CD14-positive monocyte (primary cell): ENCODE results near the gene TRAPPC1. TPM values are rescaled to one million over a fixed set of nuclear protein-coding genes. Genes with fewer than 3 reads are reported as not detected.

Experiments
- DNase-seq, 3 donors: peaks; one replicate each; pipeline ENCODE4 v3.0.0-alpha.2; 2011 to 2022
- H2AFZ ChIP-seq: 2 replicates; pipeline ENCODE4 v1.6.0; 2012; ENCODE audit warnings: mild to moderate bottlenecking, low read depth, low read length, inconsistent platforms; ENCODE audit not compliant: insufficient read depth, poor library complexity, severe bottlenecking
- H3K27ac ChIP-seq, 2 donors: 1 replicate in 1 of 2; 2 replicates in 1 of 2; pipeline ENCODE4 v1.5.1; 2012 to 2013; ENCODE audit warnings: low read length in 2 of 2, control low read depth in 1 of 2, inconsistent platforms in 1 of 2, low read depth in 1 of 2, mild to moderate bottlenecking in 1 of 2
- H3K27me3 ChIP-seq, 2 donors: one replicate each; pipeline versions ENCODE4 v1.6.0 to v1.6.1; 2011 to 2013; ENCODE audit warnings: low read length in 2 of 2; ENCODE audit not compliant: control insufficient read depth in 2 of 2, insufficient read depth in 2 of 2
- H3K36me3 ChIP-seq, 2 donors: replicated peaks in 1 of 2; 1 replicate in 1 of 2; 2 replicates in 1 of 2; pipeline versions ENCODE4 v1.5.1 to v1.6.1; 2012 to 2013; ENCODE audit warnings: low read length in 2 of 2, control low read depth in 1 of 2, inconsistent platforms in 1 of 2, mild to moderate bottlenecking in 1 of 2; ENCODE audit not compliant: insufficient read depth in 2 of 2, control insufficient read depth in 1 of 2
- H3K4me1 ChIP-seq, 2 donors: 1 replicate in 1 of 2; 2 replicates in 1 of 2; pipeline versions ENCODE4 v1.5.1 to v1.6.1; 2012 to 2013; ENCODE audit warnings: low read length in 2 of 2, control low read depth in 1 of 2, inconsistent platforms in 1 of 2, mild to moderate bottlenecking in 1 of 2, moderate library complexity in 1 of 2; ENCODE audit not compliant: insufficient read depth in 2 of 2, control insufficient read depth in 1 of 2
- H3K4me2 ChIP-seq: replicated peaks from 2 replicates; pipeline ENCODE3; 2012; ENCODE audit warnings: low read length, moderate library complexity, mild to moderate bottlenecking; ENCODE audit not compliant: poor library complexity, severe bottlenecking; ENCODE audit errors: extremely low read depth
- H3K4me3 ChIP-seq, 3 experiments: fragments of 200-600 bp in 1 of 3; sonication (generic) in 1 of 3; replicated peaks in 1 of 3; 1 replicate in 2 of 3; 2 replicates in 1 of 3; pipeline ENCODE4 v1.5.1; 2011 to 2013; ENCODE audit warnings: low read length in 3 of 3, mild to moderate bottlenecking in 3 of 3, control low read depth in 2 of 3, low read depth in 2 of 3, inconsistent platforms in 1 of 3, moderate library complexity in 1 of 3
- H3K79me2 ChIP-seq: 2 replicates; pipeline ENCODE4 v1.6.0; 2012; ENCODE audit warnings: mild to moderate bottlenecking, control low read depth, inconsistent platforms, low read length, moderate library complexity; ENCODE audit not compliant: insufficient read depth
- H3K9ac ChIP-seq: 2 replicates; pipeline ENCODE4 v1.6.0; 2017; ENCODE audit warnings: low read length, mild to moderate bottlenecking; ENCODE audit not compliant: insufficient read depth, poor library complexity, severe bottlenecking
- H3K9me3 ChIP-seq, 2 donors: replicated peaks in 1 of 2; 1 replicate in 1 of 2; 2 replicates in 1 of 2; pipeline versions ENCODE4 v1.5.1 to v1.6.1; 2012 to 2013; ENCODE audit warnings: low read length in 2 of 2, control low read depth in 1 of 2; ENCODE audit not compliant: control insufficient read depth in 1 of 2, insufficient read depth in 1 of 2
- H4K20me1 ChIP-seq: 2 replicates; pipeline ENCODE4 v1.6.0; 2012; ENCODE audit warnings: mild to moderate bottlenecking, low read length, control low read depth, moderate library complexity; ENCODE audit not compliant: insufficient read depth
- H3K27ac Mint-ChIP-seq, 7 donors: one replicate each; pipeline ENCODE4 v1.8.0; 2020; ENCODE audit warnings: mild to moderate bottlenecking in 7 of 7, mixed read lengths in 7 of 7, moderate library complexity in 6 of 7, inconsistent platforms in 2 of 7
- H3K27me3 Mint-ChIP-seq, 3 donors: one replicate each; pipeline ENCODE4 v1.8.0; 2021 to 2022; ENCODE audit warnings: low read depth in 3 of 3, mild to moderate bottlenecking in 3 of 3, mixed read lengths in 3 of 3, moderate library complexity in 3 of 3, inconsistent platforms in 1 of 3
- H3K36me3 Mint-ChIP-seq, 2 donors: one replicate each; pipeline ENCODE4 v1.8.0; 2020; ENCODE audit warnings: mixed read lengths in 2 of 2, inconsistent platforms in 1 of 2, mild to moderate bottlenecking in 1 of 2
- H3K4me1 Mint-ChIP-seq: one replicate; pipeline ENCODE4 v1.8.0; 2020; ENCODE audit warnings: mild to moderate bottlenecking, mixed read lengths
- H3K4me3 Mint-ChIP-seq, 2 donors: one replicate each; pipeline ENCODE4 v1.8.0; 2020; ENCODE audit warnings: mild to moderate bottlenecking in 2 of 2, mixed read lengths in 2 of 2, moderate library complexity in 1 of 2
- H3K9me3 Mint-ChIP-seq, 7 donors: one replicate each; pipeline ENCODE4 v1.8.0; 2020 to 2022; ENCODE audit warnings: mixed read lengths in 7 of 7, mild to moderate bottlenecking in 6 of 7, moderate library complexity in 6 of 7, inconsistent platforms in 2 of 7
- CTCF ChIP-seq: fragments of 200-600 bp; IDR thresholded peaks from one replicate; pipeline ENCODE4 v1.8.0; 2022; ENCODE audit warnings: antibody characterized with exemption, mild to moderate bottlenecking
- WGBS: methylation state at CpG from one replicate; pipeline ENCODE4 v1.1.5; 2013; ENCODE audit warnings: missing lambda C conversion rate; ENCODE audit not compliant: insufficient coverage; 5-methylcytosine and 5-hydroxymethylcytosine counted together
- intact Hi-C, 2 donors: fragments of 100-400 bp; cut with micrococcal nuclease; formaldehyde crosslinking; loops; one replicate each; pipeline versions ENCODE4 v1.15.0 to v1.15.1; 2023
- polyA plus RNA-seq, 3 donors: library from polyadenylated mRNA; depleted of rRNA in 1 of 3; unstranded in 2 of 3; stranded (reverse) in 1 of 3; fragments of 300-500 nt in 2 of 3; fragments of >200 nt in 1 of 3; fragmentation: Illumina TruSeq in 2 of 3; gene quantifications; 1 replicate in 2 of 3; 2 replicates in 1 of 3; pipeline ENCODE4 v1.2.3, GENCODE V29; 2012 to 2021

Gene TRAPPC1
- polyA plus RNA-seq, 3 donors = 172 to 266 (median 224) TPM

GRCh38 chr17:7940034-7940433 is 8.3 kb upstream of the TRAPPC1 start:
- peaks cover 0 to 4% of the 10 kb centered on the region in 2 donors for H3K4me1 ChIP-seq
- H2AFZ ChIP-seq = no peak overlapping the region
- H3K36me3 ChIP-seq = peaks cover 63 to 89% of the 10 kb centered on the region in 2 donors
- peaks cover 10% of the 10 kb centered on the region for H3K4me1 Mint-ChIP-seq
- peak overlapping the region in 2 of 7 donors; percentile 43 to 51 for H3K27ac Mint-ChIP-seq
- no peaks in the 10 kb centered on the region for H3K27me3 ChIP-seq
- WGBS = 98% methylated on average over 4 of the region's 4 CpGs
- no peaks in the 10 kb centered on the region for H3K9me3 Mint-ChIP-seq
- H3K79me2 ChIP-seq = peaks cover 5% of the 10 kb centered on the region
- H3K4me3 ChIP-seq = no peak overlapping the region
- H3K4me3 Mint-ChIP-seq = no peak overlapping the region
- TF ChIP-seq CTCF = no peak
- intact Hi-C loops = no loop called here
- no peak overlapping the region for H3K9ac ChIP-seq
- no peaks in the 10 kb centered on the region for H4K20me1 ChIP-seq
- no peak overlapping the region for H3K27ac ChIP-seq
- H3K4me2 ChIP-seq = no peak overlapping the region
- peaks cover 82 to 93% of the 10 kb centered on the region in 2 donors for H3K36me3 Mint-ChIP-seq
- peaks cover 0 to 4% (median 0%) of the 10 kb centered on the region in 3 donors for H3K27me3 Mint-ChIP-seq
- no peak for DNase-seq
- no peaks in the 10 kb centered on the region for H3K9me3 ChIP-seq

DNA sequence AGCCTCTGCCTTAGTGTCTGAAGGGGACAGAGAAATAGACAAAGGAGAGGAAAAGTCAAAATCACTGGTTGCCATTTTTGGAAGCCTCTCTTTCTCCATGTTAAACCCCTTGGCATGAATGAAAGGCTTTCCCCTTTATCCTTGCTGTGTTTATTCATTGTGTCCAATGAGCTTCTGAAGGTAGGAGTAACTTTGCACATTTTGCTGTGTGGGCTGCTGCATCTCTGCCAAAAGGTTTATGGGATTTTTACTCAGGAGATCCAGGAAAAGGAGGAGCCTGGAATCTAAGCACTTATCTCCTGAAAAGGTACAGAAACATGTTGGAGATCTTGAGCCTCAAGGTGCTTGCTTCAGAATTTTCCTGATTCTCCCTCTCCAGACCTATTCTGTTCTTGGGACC is 4.1 kb upstream of the TRAPPC1 start:
- Histone ChIP-seq H3K4me2 (no peak overlapping the region), H3K27ac (no peak overlapping the region), H3K79me2 (peaks cover 45% of the 10 kb centered on the region), H4K20me1 (no peaks in the 10 kb centered on the region), H3K36me3 (peaks cover 38 to 62% of the 10 kb centered on the region in 2 donors), H3K9me3 (no peaks in the 10 kb centered on the region), H3K4me3 (no peak overlapping the region), H2AFZ (no peak overlapping the region), H3K9ac (no peak overlapping the region), H3K4me1 (peaks cover 23 to 28% of the 10 kb centered on the region in 2 donors), H3K27me3 (no peaks in the 10 kb centered on the region)
- intact Hi-C loops = no loop called here
- peak overlapping the region in 1 of 7 donors; percentile 51 for H3K27ac Mint-ChIP-seq
- TF ChIP-seq CTCF = no peak
- no peak overlapping the region for H3K4me3 Mint-ChIP-seq
- peaks cover 31% of the 10 kb centered on the region for H3K4me1 Mint-ChIP-seq
- peaks cover 0 to 7% (median 1%) of the 10 kb centered on the region in 3 donors for H3K27me3 Mint-ChIP-seq
- H3K36me3 Mint-ChIP-seq = peaks cover 53 to 65% of the 10 kb centered on the region in 2 donors
- DNase-seq = no peak
- H3K9me3 Mint-ChIP-seq = no peaks in the 10 kb centered on the region
